Neural cell (in vitro differentiated cells): ENCODE measurements around the gene JAKMIP3.

Experiments
- EP300 ChIP-seq: fragments of 450-650 bp; conservative IDR thresholded peaks from 2 replicates; pipeline ENCODE4 v1.6.1; 2014; ENCODE audit warnings: antibody characterized with exemption, mild to moderate bottlenecking, moderate library complexity; ENCODE audit not compliant: poor library complexity, severe bottlenecking
- EZH2 ChIP-seq: fragments of 200-600, 300-800 bp; shearing (Covaris generic), sonication (generic); IDR thresholded peaks from 2 replicates; pipeline ENCODE4 v1.6.1; 2014; ENCODE audit warnings: antibody characterized with exemption, low read length, borderline replicate concordance, mild to moderate bottlenecking; ENCODE audit not compliant: insufficient read depth, poor library complexity, severe bottlenecking
- POLR2AphosphoS5 ChIP-seq: IDR thresholded peaks from 2 replicates; pipeline ENCODE4 v1.6.1; 2012
- RAD21 ChIP-seq: fragments of 450-650 bp; conservative IDR thresholded peaks from 2 replicates; pipeline ENCODE4 v1.6.1; 2014; ENCODE audit warnings: antibody characterized with exemption, mild to moderate bottlenecking, moderate library complexity
- SMC3 ChIP-seq: fragments of 450-650 bp; conservative IDR thresholded peaks from 2 replicates; pipeline ENCODE4 v1.6.1; 2014; ENCODE audit warnings: antibody characterized with exemption, mild to moderate bottlenecking, moderate library complexity; ENCODE audit not compliant: poor library complexity
- TAF1 ChIP-seq: IDR thresholded peaks from 2 replicates; pipeline ENCODE4 v1.6.1; 2012; ENCODE audit warnings: low read depth
- TF ChIP-seq, protein P1 (sequence below): fragments of 450-650 bp; IDR thresholded peaks from 2 replicates; pipeline ENCODE4 v1.5.1; 2014; ENCODE audit warnings: antibody characterized with exemption, mild to moderate bottlenecking, moderate library complexity; ENCODE audit not compliant: poor library complexity, severe bottlenecking
- TF ChIP-seq, protein P2 (sequence below): IDR thresholded peaks from 2 replicates; pipeline ENCODE4 v1.6.1; 2012; ENCODE audit warnings: borderline replicate concordance

- TF ChIP-seq, protein P1, sequence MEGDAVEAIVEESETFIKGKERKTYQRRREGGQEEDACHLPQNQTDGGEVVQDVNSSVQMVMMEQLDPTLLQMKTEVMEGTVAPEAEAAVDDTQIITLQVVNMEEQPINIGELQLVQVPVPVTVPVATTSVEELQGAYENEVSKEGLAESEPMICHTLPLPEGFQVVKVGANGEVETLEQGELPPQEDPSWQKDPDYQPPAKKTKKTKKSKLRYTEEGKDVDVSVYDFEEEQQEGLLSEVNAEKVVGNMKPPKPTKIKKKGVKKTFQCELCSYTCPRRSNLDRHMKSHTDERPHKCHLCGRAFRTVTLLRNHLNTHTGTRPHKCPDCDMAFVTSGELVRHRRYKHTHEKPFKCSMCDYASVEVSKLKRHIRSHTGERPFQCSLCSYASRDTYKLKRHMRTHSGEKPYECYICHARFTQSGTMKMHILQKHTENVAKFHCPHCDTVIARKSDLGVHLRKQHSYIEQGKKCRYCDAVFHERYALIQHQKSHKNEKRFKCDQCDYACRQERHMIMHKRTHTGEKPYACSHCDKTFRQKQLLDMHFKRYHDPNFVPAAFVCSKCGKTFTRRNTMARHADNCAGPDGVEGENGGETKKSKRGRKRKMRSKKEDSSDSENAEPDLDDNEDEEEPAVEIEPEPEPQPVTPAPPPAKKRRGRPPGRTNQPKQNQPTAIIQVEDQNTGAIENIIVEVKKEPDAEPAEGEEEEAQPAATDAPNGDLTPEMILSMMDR: no peak
- no peak for TF ChIP-seq SMC3
- TF ChIP-seq POLR2AphosphoS5: no peak
- TF ChIP-seq, protein P2, sequence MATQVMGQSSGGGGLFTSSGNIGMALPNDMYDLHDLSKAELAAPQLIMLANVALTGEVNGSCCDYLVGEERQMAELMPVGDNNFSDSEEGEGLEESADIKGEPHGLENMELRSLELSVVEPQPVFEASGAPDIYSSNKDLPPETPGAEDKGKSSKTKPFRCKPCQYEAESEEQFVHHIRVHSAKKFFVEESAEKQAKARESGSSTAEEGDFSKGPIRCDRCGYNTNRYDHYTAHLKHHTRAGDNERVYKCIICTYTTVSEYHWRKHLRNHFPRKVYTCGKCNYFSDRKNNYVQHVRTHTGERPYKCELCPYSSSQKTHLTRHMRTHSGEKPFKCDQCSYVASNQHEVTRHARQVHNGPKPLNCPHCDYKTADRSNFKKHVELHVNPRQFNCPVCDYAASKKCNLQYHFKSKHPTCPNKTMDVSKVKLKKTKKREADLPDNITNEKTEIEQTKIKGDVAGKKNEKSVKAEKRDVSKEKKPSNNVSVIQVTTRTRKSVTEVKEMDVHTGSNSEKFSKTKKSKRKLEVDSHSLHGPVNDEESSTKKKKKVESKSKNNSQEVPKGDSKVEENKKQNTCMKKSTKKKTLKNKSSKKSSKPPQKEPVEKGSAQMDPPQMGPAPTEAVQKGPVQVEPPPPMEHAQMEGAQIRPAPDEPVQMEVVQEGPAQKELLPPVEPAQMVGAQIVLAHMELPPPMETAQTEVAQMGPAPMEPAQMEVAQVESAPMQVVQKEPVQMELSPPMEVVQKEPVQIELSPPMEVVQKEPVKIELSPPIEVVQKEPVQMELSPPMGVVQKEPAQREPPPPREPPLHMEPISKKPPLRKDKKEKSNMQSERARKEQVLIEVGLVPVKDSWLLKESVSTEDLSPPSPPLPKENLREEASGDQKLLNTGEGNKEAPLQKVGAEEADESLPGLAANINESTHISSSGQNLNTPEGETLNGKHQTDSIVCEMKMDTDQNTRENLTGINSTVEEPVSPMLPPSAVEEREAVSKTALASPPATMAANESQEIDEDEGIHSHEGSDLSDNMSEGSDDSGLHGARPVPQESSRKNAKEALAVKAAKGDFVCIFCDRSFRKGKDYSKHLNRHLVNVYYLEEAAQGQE: no peak
- no peak for TF ChIP-seq RAD21
- TF ChIP-seq EZH2: no peak
- no peak for TF ChIP-seq TAF1
- TF ChIP-seq EP300: no peak
Observed at GRCh38 chr10:132107186-132107948, 41.6 kb downstream of the JAKMIP3 start.
